Measurements from ENCODE around the gene GRM7. TPM values are rescaled to one million over a fixed set of nuclear protein-coding genes. Genes with fewer than 3 reads are reported as not detected.

GRM7 gene
- total and polyA plus RNA-seq, 2 of the 4 experiments (the other 2 are of a cell fraction): not detected

- H3K9ac ChIP-seq (ENCODE audit: low read depth, low read length): no peak overlapping the region
- no peak overlapping the region for H2AK5ac ChIP-seq (ENCODE audit: low read depth, low read length)
- no peak overlapping the region for H2BK120ac ChIP-seq (ENCODE audit: low read depth, low read length)
- no peak overlapping the region for H3K14ac ChIP-seq (replicated peaks; ENCODE audit: low read depth, low read length)
- DNase-seq (no peak), ATAC-seq (ENCODE audit: low read depth) (no peak)
- H3K4me2 ChIP-seq (ENCODE audit: low read depth, low read length): no peak overlapping the region
- WGBS, 2 experiments (ENCODE audit: extremely low coverage in 2 of 2, insufficient read length in 1 of 2): no CpG with 5 or more reads among the region's 2 CpGs
- no peak overlapping the region for H4K5ac ChIP-seq (ENCODE audit: low read depth, low read length)
- H3K36me3 ChIP-seq (ENCODE audit: control insufficient read depth, insufficient read depth, low read length): no peaks in the 10 kb centered on the region
- intact Hi-C loops (cut with micrococcal nuclease): no loop called here
- no peak overlapping the region for H2BK5ac ChIP-seq (ENCODE audit: low read depth, low read length, poor library complexity, severe bottlenecking)
- no peak overlapping the region for H3K18ac ChIP-seq (ENCODE audit: low read depth, low read length)
- H4K91ac ChIP-seq (ENCODE audit: insufficient read depth, low read depth, low read length): no peak overlapping the region
- no peak overlapping the region for H2BK15ac ChIP-seq (ENCODE audit: low read depth, low read length)
- no peak overlapping the region for H3K27ac ChIP-seq (ENCODE audit: insufficient read depth, low read length)
- no peaks in the 10 kb centered on the region for H3K27me3 ChIP-seq (ENCODE audit: control insufficient read depth, insufficient read depth, low read length)
- dilution Hi-C loops (cut with HindIII; ENCODE audit: low sequenced_read_pairs, unreplicated experiment): no loop called here
- TF ChIP-seq MXI1 (IDR thresholded peaks at IDR 0.05; ENCODE audit: borderline replicate concordance, low read depth, low read length): no peak
- no peak for TF ChIP-seq MAZ (IDR thresholded peaks at IDR 0.05; ENCODE audit: borderline replicate concordance, low read depth, low read length)
- TF ChIP-seq CHD1 (IDR thresholded peaks at IDR 0.05; ENCODE audit: low read depth, low read length): no peak
- no peak for TF ChIP-seq USF2 (IDR thresholded peaks at IDR 0.05; ENCODE audit: low read depth, low read length)
- no peak for TF ChIP-seq CEBPB (IDR thresholded peaks at IDR 0.05; ENCODE audit: low read depth, low read length)
- TF ChIP-seq MAFK (IDR thresholded peaks at IDR 0.05; ENCODE audit: low read depth, low read length): no peak
- no peak for TF ChIP-seq RCOR1 (IDR thresholded peaks at IDR 0.05; ENCODE audit: insufficient replicate concordance, low read length)
- TF ChIP-seq BHLHE40 (IDR thresholded peaks at IDR 0.05; ENCODE audit: low read depth, low read length): no peak
- no peaks in the 10 kb centered on the region for H3K4me1 ChIP-seq (ENCODE audit: control insufficient read depth, insufficient read depth, low read length)
- no peak overlapping the region for H3K23ac ChIP-seq (ENCODE audit: low read depth, low read length)
- no peak overlapping the region for H4K8ac ChIP-seq (ENCODE audit: low read depth in 2 of 2, low read length in 2 of 2)
- in situ Hi-C loops (cut with MboI; ENCODE audit: low sequenced_read_pairs): no loop called here
- ChIA-PET CTCF (no interaction called here), POLR2A (ENCODE audit: unreplicated experiment) (no interaction called here)
- H3K4ac ChIP-seq (ENCODE audit: low read depth, low read length): no peak overlapping the region
- H3K4me3 ChIP-seq (ENCODE audit: insufficient read depth, low read depth, low read length): no peak overlapping the region
- no peaks in the 10 kb centered on the region for H3K9me1 ChIP-seq (ENCODE audit: insufficient read depth, low read length)
- no peaks in the 10 kb centered on the region for H4K20me1 ChIP-seq (ENCODE audit: insufficient read depth, low read length)
- H2AK9ac ChIP-seq (replicated peaks; ENCODE audit: low read depth, low read length, poor library complexity): no peak overlapping the region
- peaks cover 3% of the 10 kb centered on the region; the same call in 1 of the 2 replicates for H3K9me3 ChIP-seq (ENCODE audit: control insufficient read depth, insufficient read depth, low read length)
- no peak overlapping the region for H2AFZ ChIP-seq (replicated peaks; ENCODE audit: low read length, poor library complexity)
- BruUV-seq (replicated peaks): no TSS peak
- H3K56ac ChIP-seq (ENCODE audit: extremely low read depth, insufficient read depth, low read length): no peak overlapping the region
- H2BK20ac ChIP-seq (ENCODE audit: low read depth, low read length): no peak overlapping the region
- H3K79me1 ChIP-seq (ENCODE audit: low read depth in 1 of 2, low read length in 2 of 2): no peaks in the 10 kb centered on the region
Measured at GRCh38 chr3:7368597-7368996, 507.7 kb downstream of the GRM7 start.

Measured in IMR-90 (cell line).